Measurements from ENCODE around the gene RAPGEF4.

RAPGEF4 gene

GRCh38 chr2:172725746-172726145 lies 9.9 kb upstream of the RAPGEF4 start:
- no peak for DNase-seq (ENCODE audit: low spot score)
- in situ Hi-C loops (cut with MboI; ENCODE audit: low pct_unique_long_range_greater_than_20kb, low sequenced_read_pairs, unreplicated experiment), result no loop called here
- no peak for TF ChIP-seq CTCF (IDR thresholded peaks at IDR 0.05; ENCODE audit: extremely low read depth, insufficient read depth, missing control alignments)

GRCh38 chr2:172726172-172726735 lies 9.4 kb upstream of the RAPGEF4 start:
- in situ Hi-C loops (cut with MboI; ENCODE audit: low pct_unique_long_range_greater_than_20kb, low sequenced_read_pairs, unreplicated experiment), result no loop called here
- no peak for DNase-seq (ENCODE audit: low spot score)
- no peak for TF ChIP-seq CTCF (IDR thresholded peaks at IDR 0.05; ENCODE audit: extremely low read depth, insufficient read depth, missing control alignments)

- no peak for TF ChIP-seq CTCF (IDR thresholded peaks at IDR 0.05; ENCODE audit: extremely low read depth, insufficient read depth, missing control alignments)
- DNase-seq (ENCODE audit: low spot score), result no peak
- in situ Hi-C loops (cut with MboI; ENCODE audit: low pct_unique_long_range_greater_than_20kb, low sequenced_read_pairs, unreplicated experiment), result no loop called here
Measured at GRCh38 chr2:172730411-172730810, 5.2 kb upstream of the RAPGEF4 start.

- in situ Hi-C loops (cut with MboI; ENCODE audit: low pct_unique_long_range_greater_than_20kb, low sequenced_read_pairs, unreplicated experiment), result no loop called here
- TF ChIP-seq CTCF (IDR thresholded peaks at IDR 0.05; ENCODE audit: extremely low read depth, insufficient read depth, missing control alignments), result no peak
- peak; percentile 49 for DNase-seq (ENCODE audit: low spot score)
Measured at GRCh38 chr2:172734711-172735581, 699 bp upstream of the RAPGEF4 start.

- in situ Hi-C loops (cut with MboI; ENCODE audit: low pct_unique_long_range_greater_than_20kb, low sequenced_read_pairs, unreplicated experiment), result no loop called here
- TF ChIP-seq CTCF (IDR thresholded peaks at IDR 0.05; ENCODE audit: extremely low read depth, insufficient read depth, missing control alignments), result no peak
- peak; percentile 31 for DNase-seq (ENCODE audit: low spot score)
Measured at GRCh38 chr2:172736424-172737174, 954 bp downstream of the RAPGEF4 start.

- in situ Hi-C loops (cut with MboI; ENCODE audit: low pct_unique_long_range_greater_than_20kb, low sequenced_read_pairs, unreplicated experiment), result no loop called here
- DNase-seq (ENCODE audit: low spot score), result no peak
- TF ChIP-seq CTCF (IDR thresholded peaks at IDR 0.05; ENCODE audit: extremely low read depth, insufficient read depth, missing control alignments), result no peak
Measured at GRCh38 chr2:172739661-172740266, 4.1 kb downstream of the RAPGEF4 start.
